A673 (cell line): ENCODE data around the gene ERFL. TPM values are rescaled to one million over a fixed set of nuclear protein-coding genes. Genes with fewer than 3 reads are reported as not detected.

Source experiments
- BruUV-seq: library from RNA; stranded (reverse); fragments of 400-500 nt; replicated peaks from 2 replicates; lab custom pipeline; 2021; lab: Mats Ljungman, UMichigan
- CTCF ChIA-PET: fragments of 300-600 bp; sonication (Branson Sonifier 250); formaldehyde crosslinking; loops from one replicate; lab custom pipeline; 2022; ENCODE audit warnings: antibody characterized with exemption; lab: Charles Lee
- POLR2A ChIA-PET: fragments of 300-600 bp; sonication (Branson Sonifier 250); formaldehyde crosslinking; loops from one replicate; lab custom pipeline; 2022; ENCODE audit warnings: antibody characterized with exemption; ENCODE audit not compliant: low non-redundant PET; lab: Charles Lee
- DNase-seq: peaks from one replicate; pipeline ENCODE4 v3.0.0-alpha.2; 2015; ENCODE audit warnings: low spot score
- H3K27ac ChIP-seq: fragments of 200-600 bp; sonication (generic); 2 replicates; pipeline ENCODE4 v1.5.1; 2016; ENCODE audit warnings: mixed run types, low read depth, mild to moderate bottlenecking, mixed read lengths, antibody characterized with exemption, low read length; ENCODE audit not compliant: poor library complexity, severe bottlenecking
- H3K27me3 ChIP-seq: fragments of 200-600 bp; sonication (generic); replicated peaks from 2 replicates; pipeline ENCODE4 v1.6.1; 2017; ENCODE audit warnings: mixed run types, low read depth, mild to moderate bottlenecking, mixed read lengths, antibody characterized with exemption, low read length; ENCODE audit not compliant: insufficient read depth, poor library complexity
- H3K36me3 ChIP-seq: fragments of 200-600 bp; sonication (generic); 2 replicates; pipeline ENCODE4 v1.6.1; 2016; ENCODE audit warnings: mixed run types, mild to moderate bottlenecking, mixed read lengths, antibody characterized with exemption, low read length; ENCODE audit not compliant: insufficient read depth, poor library complexity, severe bottlenecking
- H3K4me1 ChIP-seq: fragments of 200-600 bp; sonication (generic); 2 replicates; pipeline ENCODE4 v1.6.1; 2017; ENCODE audit warnings: mixed run types, mild to moderate bottlenecking, mixed read lengths, antibody characterized with exemption, low read length; ENCODE audit not compliant: insufficient read depth, poor library complexity, severe bottlenecking
- H3K4me3 ChIP-seq: fragments of 200-600 bp; sonication (generic); 2 replicates; pipeline ENCODE4 v1.5.1; 2016; ENCODE audit warnings: low read depth, mixed run types, mild to moderate bottlenecking, mixed read lengths, low read length; ENCODE audit not compliant: poor library complexity, severe bottlenecking
- H3K9me3 ChIP-seq: fragments of 200-600 bp; sonication (generic); 2 replicates; pipeline ENCODE4 v1.6.1; 2016; ENCODE audit warnings: mixed run types, low read depth, mild to moderate bottlenecking, mixed read lengths, antibody characterized with exemption, low read length; ENCODE audit not compliant: poor library complexity, severe bottlenecking
- EZH2 ChIP-seq: fragments of 200-600 bp; sonication (generic); IDR thresholded peaks from 2 replicates; pipeline ENCODE4 v1.6.1; 2017; ENCODE audit warnings: borderline replicate concordance, low read depth, mild to moderate bottlenecking, mixed read lengths, antibody characterized with exemption, low read length; ENCODE audit not compliant: poor library complexity, severe bottlenecking
- intact Hi-C: fragments of 100-400 bp; cut with micrococcal nuclease; formaldehyde crosslinking; loops from one replicate; pipeline ENCODE4 v1.10.0; 2022; ENCODE audit not compliant: unreplicated experiment
- total RNA-seq: library from RNA; stranded (reverse); gene quantifications from 2 replicates; pipeline ENCODE4 v1.2.3, GENCODE V29; 2021
- TF ChIP-seq, protein P1 (sequence below): fragments of 300-800, 200-600 bp; sonication (generic); conservative IDR thresholded peaks from 2 replicates; pipeline ENCODE4 v1.5.1; 2017; ENCODE audit warnings: low read depth, mild to moderate bottlenecking, antibody characterized with exemption, low read length, moderate library complexity, mixed read lengths

The ERFL gene
- total RNA-seq, 1 experiment from 2014 or later = 0.95 TPM

DNA sequence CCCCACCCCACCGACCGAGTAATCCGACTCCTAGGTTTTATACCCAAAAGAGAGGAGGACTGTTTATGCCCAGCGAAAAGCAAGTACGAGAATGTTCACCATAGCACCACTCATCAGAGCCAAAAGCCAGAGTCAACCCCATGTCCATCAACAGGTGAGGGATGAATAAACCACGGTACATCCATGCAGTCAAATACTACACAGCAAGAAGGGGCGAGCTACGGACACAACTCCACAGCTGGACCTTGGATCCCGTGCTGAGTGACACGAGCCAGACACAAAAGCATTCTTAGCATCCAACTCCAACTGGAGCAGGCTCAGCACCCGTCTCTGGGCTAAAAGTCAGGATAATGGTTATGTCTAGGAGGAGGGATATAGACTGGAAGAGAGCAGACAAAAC, 43.1 kb upstream of the ERFL start:
- H3K36me3 ChIP-seq = no peaks in the 10 kb centered on the region
- POLR2A ChIA-PET = no interaction called here
- no TSS peak for BruUV-seq
- H3K4me3 ChIP-seq = no peak overlapping the region
- H3K9me3 ChIP-seq = no peaks in the 10 kb centered on the region
- CTCF ChIA-PET = no interaction called here
- intact Hi-C loops = no loop called here
- TF ChIP-seq, protein P1, sequence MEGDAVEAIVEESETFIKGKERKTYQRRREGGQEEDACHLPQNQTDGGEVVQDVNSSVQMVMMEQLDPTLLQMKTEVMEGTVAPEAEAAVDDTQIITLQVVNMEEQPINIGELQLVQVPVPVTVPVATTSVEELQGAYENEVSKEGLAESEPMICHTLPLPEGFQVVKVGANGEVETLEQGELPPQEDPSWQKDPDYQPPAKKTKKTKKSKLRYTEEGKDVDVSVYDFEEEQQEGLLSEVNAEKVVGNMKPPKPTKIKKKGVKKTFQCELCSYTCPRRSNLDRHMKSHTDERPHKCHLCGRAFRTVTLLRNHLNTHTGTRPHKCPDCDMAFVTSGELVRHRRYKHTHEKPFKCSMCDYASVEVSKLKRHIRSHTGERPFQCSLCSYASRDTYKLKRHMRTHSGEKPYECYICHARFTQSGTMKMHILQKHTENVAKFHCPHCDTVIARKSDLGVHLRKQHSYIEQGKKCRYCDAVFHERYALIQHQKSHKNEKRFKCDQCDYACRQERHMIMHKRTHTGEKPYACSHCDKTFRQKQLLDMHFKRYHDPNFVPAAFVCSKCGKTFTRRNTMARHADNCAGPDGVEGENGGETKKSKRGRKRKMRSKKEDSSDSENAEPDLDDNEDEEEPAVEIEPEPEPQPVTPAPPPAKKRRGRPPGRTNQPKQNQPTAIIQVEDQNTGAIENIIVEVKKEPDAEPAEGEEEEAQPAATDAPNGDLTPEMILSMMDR = no peak
- TF ChIP-seq EZH2 = no peak
- H3K4me1 ChIP-seq = no peaks in the 10 kb centered on the region
- no peak overlapping the region for H3K27ac ChIP-seq
- H3K27me3 ChIP-seq = no peaks in the 10 kb centered on the region
- no peak for DNase-seq

GRCh38 chr19:41969772-41970458, 41.7 kb upstream of the ERFL start:
- ChIA-PET CTCF (no interaction called here), POLR2A (no interaction called here)
- Histone ChIP-seq H3K4me3 (no peak overlapping the region), H3K27ac (no peak overlapping the region), H3K36me3 (no peaks in the 10 kb centered on the region), H3K4me1 (no peaks in the 10 kb centered on the region), H3K27me3 (no peaks in the 10 kb centered on the region), H3K9me3 (no peaks in the 10 kb centered on the region)
- intact Hi-C loops = no loop called here
- TF ChIP-seq EZH2 = no peak
- TF ChIP-seq, protein P1 = no peak
- no TSS peak for BruUV-seq
- DNase-seq = no peak

- DNase-seq = no peak
- no TSS peak for BruUV-seq
- POLR2A ChIA-PET = no interaction called here
Observed at GRCh38 chr19:41968751-41969595, 40.7 kb upstream of the ERFL start.

More at GRCh38 chr19:41968751-41969595, 40.7 kb upstream of the ERFL start:
- H3K27ac ChIP-seq = no peak overlapping the region
- no peaks in the 10 kb centered on the region for H3K9me3 ChIP-seq
- H3K27me3 ChIP-seq = no peaks in the 10 kb centered on the region
- intact Hi-C loops = no loop called here
- CTCF ChIA-PET = interaction anchor here (0.6 kb wide), 1 partner anchor 1271 kb away, joined by 4 read pairs; no protein-coding TSS in a partner anchor
- H3K36me3 ChIP-seq = no peaks in the 10 kb centered on the region
- no peak for TF ChIP-seq EZH2
- TF ChIP-seq, protein P1 = no peak
- no peak overlapping the region for H3K4me3 ChIP-seq
- no peaks in the 10 kb centered on the region for H3K4me1 ChIP-seq
